Sigmoid colon (tissue), 7 donors: Measurements from ENCODE around the gene ALDH2. TPM values are rescaled to one million over a fixed set of nuclear protein-coding genes. Genes with fewer than 3 reads are reported as not detected.
"Not testable (repeated sequence)": the region's sequence is repeated elsewhere in the genome, so short reads cannot be mapped to it uniquely, and the experiment has no call there.

Source experiments
- DNase-seq: peaks from one replicate; pipeline ENCODE4 v3.0.0-alpha.2; 2019
- H3K27ac ChIP-seq, 4 donors: fragments of 200-600 bp; sonication (generic); one replicate each; pipeline ENCODE4 v1.5.1; 2016 to 2019; ENCODE audit warnings: mild to moderate bottlenecking in 1 of 4
- H3K27me3 ChIP-seq, 3 donors: fragments of 200-600 bp; sonication (generic); one replicate each; pipeline ENCODE4 v1.5.1; 2019; ENCODE audit warnings: mild to moderate bottlenecking in 1 of 3
- H3K36me3 ChIP-seq, 4 donors: fragments of 200-600 bp; sonication (generic); one replicate each; pipeline ENCODE4 v1.5.1; 2016 to 2019
- H3K4me1 ChIP-seq, 4 donors: fragments of 200-600 bp; sonication (generic); one replicate each; pipeline ENCODE4 v1.5.1; 2017 to 2019
- H3K4me3 ChIP-seq, 4 donors: fragments of 200-600 bp; sonication (generic); one replicate each; pipeline ENCODE4 v1.5.1; 2017 to 2019; ENCODE audit warnings: mild to moderate bottlenecking in 2 of 4, moderate library complexity in 1 of 4
- H3K9me3 ChIP-seq, 4 donors: fragments of 200-600 bp in 3 of 4; sonication (generic) in 3 of 4; one replicate each; pipeline versions ENCODE4 v1.5.1 to v1.6.1; 2013 to 2019
- CTCF ChIP-seq, 4 experiments: fragments of 450-650 bp in 3 of 4; fragments of 200-600 bp in 1 of 4; IDR thresholded peaks; one replicate each; pipeline ENCODE4 v1.5.1; 2016 to 2019; ENCODE audit warnings: antibody characterized with exemption in 4 of 4, mild to moderate bottlenecking in 3 of 4, moderate library complexity in 2 of 4
- EP300 ChIP-seq, 4 donors: sonication (generic); formaldehyde crosslinking; IDR thresholded peaks; one replicate each; pipeline ENCODE4 v1.6.1; 2017; ENCODE audit warnings: antibody characterized with exemption in 4 of 4
- POLR2A ChIP-seq, 2 donors: fragments of 450-650 bp; IDR thresholded peaks; one replicate each; pipeline ENCODE4 v1.6.1; 2016; ENCODE audit warnings: antibody characterized with exemption in 2 of 2, mild to moderate bottlenecking in 2 of 2, moderate library complexity in 2 of 2
- POLR2AphosphoS5 ChIP-seq, 4 donors: sonication (generic); formaldehyde crosslinking; IDR thresholded peaks; one replicate each; pipeline ENCODE4 v1.6.1; 2017; ENCODE audit warnings: antibody characterized with exemption in 4 of 4
- WGBS, 2 donors: extraction: QIAGEN DNeasy Blood & Tissue Kit; methylation state at CpG; one replicate each; pipeline ENCODE4 v1.1.7; 2013; 5-methylcytosine and 5-hydroxymethylcytosine counted together
- intact Hi-C: fragments of 100-400 bp; cut with DNase I; formaldehyde crosslinking; loops from one replicate; pipeline ENCODE4 v1.15.1; 2023
- polyA plus RNA-seq, 3 donors: library from polyadenylated mRNA; stranded (reverse); fragments of 200-250 nt; gene quantifications; one replicate each; pipeline ENCODE4 v1.2.3, GENCODE V29; 2013
- total RNA-seq, 4 donors: library from RNA; depleted of rRNA; stranded (reverse); fragments of >200 nt; gene quantifications; one replicate each; pipeline ENCODE4 v1.1.0, GENCODE V29; 2016
- donor health status: healthy with polysubstance abuse.
- donor health status: Bipolar disorder and iron deficiency.
- donor health status: healthy.

The ALDH2 gene
- total and polyA plus RNA-seq, 7 donors = 112 to 348 (median 132) TPM

DNA sequence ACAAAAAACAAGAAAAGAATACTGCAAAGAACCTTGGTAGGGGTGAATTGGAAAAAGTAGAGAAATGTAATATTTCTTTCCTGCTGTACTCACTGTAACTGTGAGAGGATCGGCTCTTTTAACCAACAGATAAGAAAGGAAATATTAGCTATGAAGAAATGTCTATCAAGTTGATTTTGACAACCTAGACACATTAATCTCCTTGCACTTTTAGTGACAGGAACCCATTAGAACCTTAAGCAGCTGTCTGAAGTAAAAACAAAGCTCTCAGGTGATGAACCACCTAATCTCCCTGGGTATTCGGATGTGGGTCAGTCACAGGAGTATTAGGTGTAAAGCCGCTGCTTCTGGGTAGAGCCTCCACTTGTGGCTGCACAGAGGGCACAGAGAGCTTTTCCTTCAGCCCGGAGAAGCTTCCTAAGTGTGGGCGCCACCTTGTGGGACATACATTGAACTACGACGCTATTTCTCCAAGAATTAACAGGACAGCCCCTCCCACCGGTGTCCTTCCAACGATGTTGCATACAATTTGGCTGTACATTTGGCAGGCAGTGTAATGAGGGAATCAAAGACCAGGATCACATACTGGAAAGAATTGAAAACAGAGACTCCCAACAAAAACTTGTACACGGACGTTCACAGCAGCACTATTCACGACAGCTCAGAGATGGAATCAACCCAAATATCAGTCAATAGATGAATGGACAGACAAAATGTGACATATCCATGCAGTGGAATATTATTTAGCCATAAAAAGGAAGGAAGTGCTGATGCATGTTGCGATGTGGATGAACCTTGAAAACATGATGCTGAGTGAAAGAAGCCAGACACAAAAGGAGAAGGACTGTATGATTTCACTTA lies 46.4 kb downstream of the ALDH2 start:
- Histone ChIP-seq H3K27me3 (no peaks in the 10 kb centered on the region), H3K36me3 (peaks cover 13 to 47% (median 24%) of the 10 kb centered on the region in 4 donors), H3K27ac (no peak overlapping the region), H3K9me3 (no peaks in the 10 kb centered on the region), H3K4me3 (no peak overlapping the region), H3K4me1 (peaks cover 0 to 6% (median 0%) of the 10 kb centered on the region in 4 donors)
- 20 to 26% methylated on average over 13 of the region's 13 CpGs for WGBS, 2 donors
- DNase-seq = peak; percentile 91
- TF ChIP-seq POLR2AphosphoS5 (IDR thresholded peaks at IDR 0.05) = peak in 2 of 4 donors; percentile 53 to 55
- TF ChIP-seq POLR2A (IDR thresholded peaks at IDR 0.05) = no peak
- peak; percentile 78 to 90 (median 80) for TF ChIP-seq CTCF (IDR thresholded peaks at IDR 0.05)
- no peak for TF ChIP-seq EP300 (IDR thresholded peaks at IDR 0.05)
- intact Hi-C loops = loop anchor here (1.0 to 5.0 kb wide), 2 partner anchors 46 to 60 kb away; partner anchors contain the start of gene ALDH2

- peaks cover 0 to 10% (median 3%) of the 10 kb centered on the region in 4 donors for H3K4me1 ChIP-seq
- WGBS, 2 donors = 77 to 88% methylated on average over 6 of the region's 6 CpGs
- TF ChIP-seq CTCF (IDR thresholded peaks at IDR 0.05) (no peak), POLR2AphosphoS5 (IDR thresholded peaks at IDR 0.05) (no peak), EP300 (IDR thresholded peaks at IDR 0.05) (no peak), POLR2A (IDR thresholded peaks at IDR 0.05) (no peak)
- H3K9me3 ChIP-seq = no peaks in the 10 kb centered on the region
- peaks cover 0 to 17% (median 0%) of the 10 kb centered on the region in 4 donors for H3K36me3 ChIP-seq
- intact Hi-C loops = no loop called here
- peak; percentile 33 for DNase-seq
- no peaks in the 10 kb centered on the region for H3K27me3 ChIP-seq
- H3K4me3 ChIP-seq = no peak overlapping the region
- no peak overlapping the region for H3K27ac ChIP-seq
Measured at GRCh38 chr12:111816065-111816615, 49.4 kb downstream of the ALDH2 start.

GRCh38 chr12:111816898-111817297 lies 50.2 kb downstream of the ALDH2 start:
- intact Hi-C loops, DNase-seq, H3K27me3 ChIP-seq, H3K4me3 ChIP-seq, H3K9me3 ChIP-seq, H3K4me1 ChIP-seq, H3K27ac ChIP-seq, H3K36me3 ChIP-seq: not testable (repeated sequence)
- 91 to 94% methylated on average over 3 of the region's 3 CpGs for WGBS, 2 donors

GRCh38 chr12:111818340-111818739 lies 51.6 kb downstream of the ALDH2 start:
- Histone ChIP-seq H3K27me3 (no peaks in the 10 kb centered on the region), H3K4me3 (no peak overlapping the region), H3K9me3 (no peaks in the 10 kb centered on the region), H3K27ac (no peak overlapping the region), H3K36me3 (no peaks in the 10 kb centered on the region), H3K4me1 (peaks cover 0 to 11% (median 3%) of the 10 kb centered on the region in 4 donors)
- intact Hi-C loops = no loop called here
- 91% methylated on average over 8 of the region's 8 CpGs for WGBS, 2 donors
- no peak for DNase-seq
- no peak for TF ChIP-seq CTCF (IDR thresholded peaks at IDR 0.05)
- no peak for TF ChIP-seq POLR2A (IDR thresholded peaks at IDR 0.05)
- TF ChIP-seq EP300 (IDR thresholded peaks at IDR 0.05) = no peak
- no peak for TF ChIP-seq POLR2AphosphoS5 (IDR thresholded peaks at IDR 0.05)
